ENCODE data around the gene NANOGP8.

The NANOGP8 gene

GRCh38 chr15:35055416-35056105 is 29.5 kb downstream of the NANOGP8 start:
- DNase-seq, result no peak

DNA sequence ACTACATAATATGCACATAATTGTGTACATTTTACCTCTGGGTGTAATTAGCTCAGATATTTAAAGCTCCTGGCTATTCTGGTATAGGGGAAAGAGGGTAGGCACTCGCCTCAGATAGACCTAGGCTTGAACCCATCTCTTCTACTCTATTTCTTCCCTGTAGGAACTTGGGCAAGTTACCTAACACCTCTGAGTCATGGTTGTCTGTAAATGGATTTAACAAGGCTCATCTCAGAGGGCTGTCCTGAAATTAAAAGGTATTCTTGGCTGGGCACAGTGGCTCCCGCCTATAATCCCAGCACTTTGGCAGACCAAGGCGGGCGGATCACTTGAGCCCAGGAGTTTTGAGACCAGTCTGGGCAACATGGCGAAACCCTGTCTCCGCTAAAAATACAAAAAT is 30.7 kb downstream of the NANOGP8 start:
- no peak for DNase-seq

GRCh38 chr15:35047996-35048395 is 37.1 kb downstream of the NANOGP8 start:
- DNase-seq, result no peak

GRCh38 chr15:35047528-35047927 is 37.6 kb downstream of the NANOGP8 start:
- DNase-seq, result no peak

DNA sequence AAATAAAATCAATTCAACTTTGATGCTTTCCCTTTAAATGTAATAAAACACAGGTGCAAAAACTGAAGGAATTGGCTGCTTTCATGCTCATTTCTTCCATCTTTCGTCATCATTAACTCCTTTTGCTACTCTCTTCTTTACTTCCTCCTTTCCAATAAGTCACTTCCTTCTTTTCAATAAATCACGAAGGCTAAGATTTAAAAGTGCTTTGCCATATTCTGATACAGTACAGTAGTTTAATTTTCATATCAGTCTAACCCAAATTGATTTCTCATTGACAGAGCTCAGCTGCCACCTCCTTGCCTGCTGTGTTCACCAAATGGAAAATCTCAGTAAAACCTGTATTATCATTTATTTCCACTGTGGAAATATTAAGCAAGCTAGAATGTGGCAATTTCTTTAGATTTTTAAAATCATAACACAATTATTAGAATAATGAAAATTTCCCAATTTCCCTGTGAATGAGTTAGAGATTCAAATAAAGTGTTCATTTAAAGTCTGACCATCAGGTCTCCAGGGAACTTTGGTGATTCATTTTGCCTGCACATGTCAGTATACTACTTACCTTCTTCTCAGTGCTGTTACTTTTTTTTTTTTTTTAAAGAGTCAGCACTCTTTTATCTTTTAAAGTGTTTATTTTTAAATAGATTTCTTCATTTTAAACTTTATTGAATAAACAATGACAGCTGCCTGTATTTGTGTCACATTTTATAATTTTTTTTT is 41.6 kb downstream of the NANOGP8 start:
- no peak for DNase-seq

GRCh38 chr15:35040339-35041255 is 44.5 kb downstream of the NANOGP8 start:
- no peak for DNase-seq

- no peak for DNase-seq
These were observed 46.3 kb downstream of the NANOGP8 start for GRCh38 chr15:35038626-35039451.

All from T-helper 2 cell (primary cell).